ENCODE measurements around the gene DNAH17.

DNAH17 gene

DNA sequence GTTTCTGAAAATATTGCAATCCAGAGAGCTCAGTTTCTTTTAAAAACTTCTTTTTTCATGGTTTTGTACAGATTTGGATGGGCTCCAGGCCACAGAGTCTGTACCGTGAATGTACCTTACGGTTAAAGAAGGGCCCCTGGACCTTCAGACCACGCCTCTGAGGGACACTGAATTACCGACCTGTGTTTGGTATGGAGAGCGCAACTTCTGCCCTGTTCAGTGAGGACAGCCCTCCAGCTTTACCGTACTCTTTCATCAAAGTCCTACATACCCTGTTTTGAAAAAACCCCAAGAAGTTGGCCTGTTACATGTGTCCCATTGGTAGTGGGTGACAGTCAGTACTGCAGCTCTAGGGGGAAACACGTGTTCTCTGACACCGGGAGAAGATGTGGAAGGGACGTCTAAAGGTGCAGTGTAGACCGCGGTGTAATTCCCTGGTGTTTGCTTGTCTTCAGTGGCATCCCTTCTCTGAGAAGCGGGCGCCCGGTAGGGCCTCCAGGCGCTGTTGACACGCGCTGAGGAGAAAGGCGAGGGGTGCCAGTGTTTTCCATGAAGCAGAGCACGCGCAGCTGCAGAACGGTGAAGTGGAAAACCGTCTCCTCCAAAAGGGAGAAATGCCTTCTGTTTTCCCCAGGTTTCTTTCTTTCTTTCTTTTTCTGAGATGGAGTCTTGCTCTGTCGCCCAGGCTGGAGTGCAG, 192.6 kb downstream of the DNAH17 start:
- DNase-seq, result no peak

DNA sequence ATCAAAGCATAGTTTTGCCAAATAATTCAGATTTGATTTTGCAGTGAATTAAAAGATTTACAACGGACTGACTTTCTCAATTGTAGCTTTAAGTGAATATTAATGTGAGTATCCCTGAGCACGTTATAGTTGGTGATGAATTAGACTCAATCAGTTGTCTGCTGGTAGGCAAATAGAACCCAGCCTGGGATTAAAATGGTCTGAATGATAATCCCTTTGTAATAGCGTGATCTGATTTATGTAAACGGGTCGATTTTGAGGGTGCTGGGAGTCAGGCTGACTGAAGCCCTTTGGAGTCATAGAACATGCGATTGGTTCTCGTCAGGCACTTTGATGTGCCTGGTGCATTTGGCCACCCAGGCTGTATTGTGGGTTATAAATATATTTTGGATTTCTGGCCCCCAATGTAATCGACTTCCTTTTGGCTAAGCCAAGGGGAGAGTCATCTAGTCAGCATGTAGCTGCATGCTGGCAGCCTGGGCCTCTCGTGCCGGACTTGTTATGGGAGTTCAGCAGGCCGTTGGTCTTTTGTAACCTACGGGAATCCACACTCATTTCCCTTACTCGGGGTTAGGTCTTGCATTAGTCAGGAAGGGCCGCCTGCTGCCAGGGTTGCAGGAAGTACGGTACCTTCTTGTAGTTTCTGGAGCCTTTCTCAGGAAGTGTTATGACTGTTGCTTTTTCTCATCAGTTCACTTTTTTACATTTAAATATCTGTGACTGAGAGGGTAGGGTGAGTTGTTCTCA, 193.3 kb downstream of the DNAH17 start:
- DNase-seq, result no peak

DNA sequence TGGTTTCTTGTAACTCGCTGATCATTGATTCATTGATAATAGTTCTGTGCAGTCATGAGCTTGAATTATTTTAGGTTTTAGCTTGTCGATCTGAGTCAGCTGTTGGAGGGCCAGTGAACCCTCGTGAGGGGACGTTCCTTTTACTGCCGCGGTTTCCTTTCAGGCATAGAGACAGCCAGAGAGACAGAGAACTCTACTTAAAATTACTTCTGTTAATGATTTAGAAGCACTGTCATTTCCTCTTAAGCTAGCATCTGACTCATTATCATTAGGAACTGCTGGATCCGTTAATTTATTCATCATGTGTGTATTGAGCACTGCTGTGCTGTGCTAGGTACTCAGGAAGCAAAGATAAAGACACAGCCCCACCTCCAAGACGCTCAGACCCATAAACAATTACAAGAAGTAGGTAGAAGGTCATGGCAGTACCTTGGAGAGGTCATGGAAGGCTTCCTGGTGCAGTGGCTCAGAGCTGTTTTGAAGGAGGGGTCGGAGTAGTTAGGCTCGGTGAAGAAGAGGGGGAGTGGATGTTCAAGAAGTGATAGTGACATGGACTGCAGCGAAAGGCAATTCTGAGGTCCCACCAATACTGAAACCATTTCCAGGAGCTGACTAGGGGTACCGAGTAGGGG, 195.5 kb downstream of the DNAH17 start:
- no peak for DNase-seq

DNA sequence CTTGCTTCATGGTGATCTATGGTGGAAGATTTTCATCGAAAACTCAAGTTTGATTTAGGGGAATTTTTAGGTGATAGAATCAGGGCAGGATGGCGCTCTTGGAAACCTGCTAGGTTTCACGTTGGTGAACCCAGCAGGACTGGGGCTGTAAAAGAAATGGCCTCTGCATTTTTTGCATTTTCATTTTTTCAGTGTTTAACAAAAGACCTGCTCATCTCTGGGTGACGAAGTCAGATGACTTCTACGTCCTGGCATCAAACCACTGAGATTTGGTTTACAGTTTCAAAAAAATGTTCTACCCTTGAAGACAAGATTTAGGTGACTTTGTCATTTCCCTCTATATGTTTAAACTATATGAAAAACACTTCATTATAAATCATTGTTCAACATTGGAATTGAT, 196.8 kb downstream of the DNAH17 start:
- DNase-seq, result no peak

DNA sequence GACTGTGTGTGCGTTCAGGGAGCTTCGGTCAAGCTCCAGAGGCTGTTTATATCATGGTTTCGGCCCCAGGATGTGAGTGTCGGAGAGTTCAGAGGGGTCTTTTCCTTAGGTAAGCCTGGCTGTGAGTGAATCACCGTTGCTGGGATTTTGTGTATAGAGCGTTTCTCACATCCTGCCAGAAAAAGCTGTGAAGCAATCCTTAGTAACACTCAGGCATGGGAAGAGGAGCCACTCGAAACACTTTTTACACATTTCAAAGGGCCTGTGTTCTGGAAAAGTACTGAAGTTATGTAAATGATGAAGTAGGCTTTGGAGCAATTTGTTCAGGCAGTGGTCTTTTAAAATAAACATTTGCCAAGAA, 198.1 kb downstream of the DNAH17 start:
- DNase-seq, result no peak

DNA sequence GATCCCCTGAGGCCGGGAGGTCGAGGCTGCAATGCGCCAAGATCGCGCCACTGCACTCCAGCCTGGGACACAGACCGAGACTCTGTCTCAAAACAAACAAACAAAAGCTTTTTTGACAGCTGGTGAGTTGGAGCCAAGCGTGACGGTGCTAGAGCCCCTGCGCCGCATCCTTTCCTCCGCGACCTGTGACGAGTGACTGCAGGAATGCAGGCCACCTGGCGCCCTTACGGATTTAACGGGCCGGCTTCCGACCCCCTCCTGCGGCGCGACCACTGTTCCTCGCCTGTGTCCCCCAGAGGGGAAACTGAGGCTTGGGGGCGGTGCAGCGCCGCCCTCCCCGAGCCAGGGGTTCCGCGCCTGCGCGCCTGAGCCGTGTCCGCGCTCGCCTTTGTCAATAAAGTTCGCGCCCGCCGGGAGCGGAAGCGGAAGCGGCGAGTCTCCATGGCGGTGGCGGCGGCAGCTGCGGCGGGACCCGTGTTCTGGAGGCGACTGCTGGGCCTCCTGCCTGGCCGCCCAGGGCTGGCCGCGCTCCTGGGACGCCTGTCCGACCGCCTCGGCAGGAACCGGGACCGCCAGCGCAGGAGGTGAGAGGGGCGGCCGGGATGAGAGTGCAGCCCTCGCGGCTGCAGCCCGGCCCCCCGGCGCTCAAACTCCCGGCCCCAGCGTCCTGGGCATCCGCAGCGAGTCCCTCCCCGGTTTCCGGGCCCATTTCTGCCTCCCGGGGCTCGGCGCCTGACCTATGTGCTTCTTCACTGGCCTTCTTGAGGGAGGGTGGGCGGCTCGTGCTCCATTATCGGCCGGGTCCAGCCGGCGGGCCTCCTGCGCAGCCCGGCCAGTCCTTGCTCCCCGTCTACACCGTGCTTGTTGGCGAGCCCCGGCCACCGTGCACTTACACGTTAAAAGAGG, 198.7 kb downstream of the DNAH17 start, which contains the start of gene PGS1:
Gene PGS1, plus strand, starts transcription at position 425 of the 906 bp plus-strand sequence. Its CDS starts 17 bp downstream, at position 442.
- peak; percentile 92 for DNase-seq

DNA sequence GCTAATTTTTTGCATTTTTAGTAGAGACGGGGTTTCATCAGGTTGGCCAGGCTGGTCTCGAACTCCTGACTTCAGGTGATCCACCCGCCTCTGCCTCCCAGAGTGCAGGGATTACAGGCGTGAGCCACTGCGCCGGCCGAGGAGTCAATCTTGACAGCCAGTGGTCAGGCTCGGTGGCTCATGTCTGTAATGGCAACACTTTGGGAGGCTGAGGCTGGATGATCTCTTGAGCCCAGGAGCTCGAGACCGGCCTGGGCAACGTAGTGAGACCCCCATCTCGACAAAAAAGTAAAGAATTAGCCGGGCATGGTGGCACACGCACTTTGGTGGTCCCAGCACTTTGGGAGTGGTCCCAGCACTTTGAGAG, 199.4 kb downstream of the DNAH17 start:
- DNase-seq, result no peak

DNA sequence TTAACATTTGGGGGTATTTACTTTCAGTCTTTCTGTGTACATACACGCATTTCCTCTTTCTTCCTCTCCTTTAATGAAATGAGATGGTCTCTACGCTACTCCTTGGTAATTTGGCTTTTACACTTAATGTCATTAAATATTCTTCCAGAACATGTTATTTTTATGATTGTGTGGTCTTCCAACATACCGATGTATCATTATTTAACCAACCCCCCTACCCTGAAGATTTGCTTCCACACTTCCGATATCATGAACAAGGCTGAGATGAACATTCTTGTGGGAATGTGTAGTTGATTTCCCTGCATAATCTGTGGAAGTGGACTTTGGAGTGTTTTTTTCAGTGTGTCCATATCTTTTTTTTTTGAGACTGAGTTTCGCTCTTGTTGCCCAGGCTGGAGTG, 201.0 kb downstream of the DNAH17 start:
- DNase-seq, result no peak

DNA sequence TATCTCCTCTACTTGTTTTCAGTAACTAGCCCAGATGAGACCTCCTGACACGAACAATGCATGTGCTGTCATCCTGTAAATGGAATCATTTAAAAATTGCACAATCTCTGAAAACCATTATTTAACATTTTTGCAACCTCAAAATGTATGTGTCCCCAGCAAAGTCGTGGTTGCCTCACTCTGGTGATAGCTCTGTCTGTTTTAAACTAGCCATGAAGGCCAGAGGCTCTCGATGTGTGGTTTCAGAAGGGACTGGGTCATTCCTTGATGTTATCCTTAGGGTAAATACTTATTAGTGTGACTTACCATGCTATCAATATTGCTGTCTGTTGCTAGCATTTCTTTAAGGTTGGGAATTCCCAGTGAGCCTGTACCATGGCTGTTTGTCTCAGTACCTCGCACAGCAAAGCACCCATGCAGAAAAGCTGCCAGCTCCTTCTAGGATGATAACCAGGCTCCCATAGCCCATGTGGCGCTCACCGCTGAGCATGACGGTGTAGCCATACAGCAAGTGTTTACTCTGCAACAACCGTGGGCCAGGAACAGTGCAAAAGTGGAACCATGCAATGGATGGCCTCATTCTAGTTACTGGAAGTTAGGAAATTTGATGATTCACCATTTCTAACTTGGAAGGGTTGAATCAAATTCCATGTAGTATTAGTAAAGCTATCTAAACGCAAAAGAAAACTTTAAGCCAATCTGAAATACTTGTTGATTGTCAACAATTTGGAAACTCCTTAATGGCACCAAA, 201.6 kb downstream of the DNAH17 start:
- no peak for DNase-seq

DNA sequence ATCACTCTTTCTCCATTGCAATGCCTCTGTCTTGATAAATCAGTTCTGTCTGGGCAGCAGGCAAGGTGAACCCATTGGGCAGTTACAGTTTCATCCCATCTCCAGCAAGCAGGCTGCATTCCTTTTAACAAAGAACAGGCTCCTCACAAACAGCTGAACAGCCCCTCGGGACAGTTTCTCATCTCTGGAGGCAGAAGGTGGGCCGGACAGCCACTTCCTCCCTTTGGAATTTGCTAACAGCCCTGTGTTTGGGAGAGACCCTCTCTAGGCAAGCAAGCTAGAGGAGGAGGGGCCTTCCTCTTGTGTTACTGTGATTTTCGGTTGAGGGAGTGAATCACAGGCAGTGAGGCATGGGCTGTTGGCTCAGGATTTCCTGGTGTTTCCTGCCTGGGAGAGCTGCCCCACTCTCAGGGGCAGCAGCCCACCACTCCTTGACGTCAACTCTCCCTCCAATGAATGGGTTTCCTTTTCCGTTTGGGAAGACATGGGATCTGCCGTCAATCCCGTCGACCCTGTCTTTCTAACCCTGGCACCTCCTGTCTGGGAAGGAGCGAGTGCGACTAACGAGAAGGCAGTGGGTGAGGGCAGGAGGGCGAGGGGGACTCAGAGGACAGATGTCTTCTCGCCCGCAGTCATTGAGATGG, 202.4 kb downstream of the DNAH17 start:
- DNase-seq, result no peak

DNA sequence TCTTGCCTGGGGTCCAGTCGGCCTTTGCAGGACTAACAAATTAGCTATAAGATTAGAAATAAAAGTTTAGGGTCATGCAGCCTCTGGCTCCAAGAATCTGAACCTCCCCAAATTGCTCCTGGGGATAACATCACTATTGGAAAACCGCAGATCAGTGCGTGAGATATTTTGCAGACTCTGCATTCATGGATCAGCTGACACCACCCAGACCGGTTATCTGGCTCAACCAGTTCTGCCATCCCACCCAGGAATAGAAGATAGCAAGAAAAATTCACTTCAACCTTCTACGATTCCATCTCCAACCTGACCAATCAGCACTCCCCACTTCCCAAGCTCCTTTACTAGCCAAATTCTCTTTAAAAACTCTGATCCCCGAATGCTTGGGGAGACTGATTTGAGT, 203.0 kb downstream of the DNAH17 start:
- no peak for DNase-seq
